Ovary (tissue), 10 donors: Measurements from ENCODE around the gene CACNA2D1. TPM values are rescaled to one million over a fixed set of nuclear protein-coding genes. Genes with fewer than 3 reads are reported as not detected.

Experiments
- DNase-seq, 5 donors: peaks; one replicate each; pipeline ENCODE4 v3.0.0-alpha.2; 2019 to 2020
- H3K27ac ChIP-seq, 2 donors: fragments of 200-600 bp; one replicate each; pipeline versions ENCODE4 v1.5.1 to v1.8.0; 2019 to 2022
- H3K27me3 ChIP-seq: fragments of 200-600 bp; one replicate; pipeline ENCODE4 v1.8.0; 2022
- H3K36me3 ChIP-seq: fragments of 200-600 bp; sonication (generic); one replicate; pipeline ENCODE4 v1.5.1; 2019
- H3K4me1 ChIP-seq: one replicate; pipeline ENCODE4 v1.8.1; 2013; ENCODE audit warnings: mild to moderate bottlenecking, moderate library complexity; ENCODE audit not compliant: insufficient read depth
- H3K4me3 ChIP-seq: fragments of 200-600 bp; sonication (generic); one replicate; pipeline ENCODE4 v1.5.1; 2017
- H3K9me3 ChIP-seq, 2 donors: fragments of 200-600 bp in 1 of 2; sonication (generic) in 1 of 2; one replicate each; pipeline versions ENCODE4 v1.5.1 to v1.8.1; 2013 to 2019; ENCODE audit warnings: mild to moderate bottlenecking in 1 of 2, moderate library complexity in 1 of 2
- CTCF ChIP-seq, 3 donors: fragments of 450-650 bp in 2 of 3; fragments of 200-600 bp in 1 of 3; IDR thresholded peaks; one replicate each; pipeline versions ENCODE4 v1.5.1 to v1.8.0; 2016 to 2022; ENCODE audit warnings: antibody characterized with exemption in 3 of 3, mild to moderate bottlenecking in 1 of 3
- EP300 ChIP-seq: sonication (generic); formaldehyde crosslinking; IDR thresholded peaks from one replicate; pipeline ENCODE4 v1.6.1; 2017; ENCODE audit warnings: antibody characterized with exemption
- POLR2A ChIP-seq: fragments of 450-650 bp; IDR thresholded peaks from one replicate; pipeline ENCODE4 v1.6.1; 2017; ENCODE audit warnings: antibody characterized with exemption, mild to moderate bottlenecking, moderate library complexity
- WGBS, 3 donors: extraction: QIAGEN DNeasy Blood & Tissue Kit in 1 of 3; methylation state at CpG; one replicate each; pipeline versions ENCODE4 v1.1.5 to v1.1.7; 2013 to 2017; 5-methylcytosine and 5-hydroxymethylcytosine counted together
- intact Hi-C, 4 donors: fragments of 100-400 bp; cut with DNase I; formaldehyde crosslinking; loops; one replicate each; pipeline versions ENCODE4 v1.11.0 to v1.15.1; 2022 to 2023
- long read RNA-seq, 3 donors: library from polyadenylated mRNA in 2 of 3; unstranded in 2 of 3; transcript quantifications; one replicate each; pipeline ENCODE4 v2.0.0 and lab custom pipeline, GENCODE V29; 2021 to 2026
- polyA plus RNA-seq, 2 donors: library from polyadenylated mRNA; stranded (reverse); fragments of 200-250 nt in 1 of 2; fragments of 350-450 nt in 1 of 2; fragmentation: Illumina TruSeq in 1 of 2; extraction: RNeasy Lipid Tissue Mini Kit (QIAGEN cat#74804) in 1 of 2; gene quantifications; one replicate each; pipeline ENCODE4 v1.2.3, GENCODE V29; 2013 to 2014
- total RNA-seq, 7 donors: library from RNA; depleted of rRNA in 2 of 7; stranded (reverse); fragments of >200 nt in 2 of 7; fragmentation: NEBNext Ultra II Directional in 3 of 7; extraction: Animal tissue kit (Norgen Biotek cat#: 25700) in 3 of 7; gene quantifications; one replicate each; pipeline versions ENCODE4 v1.1.0 to v1.2.4, GENCODE V29; 2016 to 2023
- donor health status: DM: no; HTN: no; CAD: no; lungs with moderate emphysema.
- donor health status: DM: no; HTN: no; CAD: no.
- donor health status: Bipolar disorder and iron deficiency.
- donor health status: DM: yes; HTN: yes; CAD: no.
- donor health status: DM: no; HTN: no; CAD: no.
- donor health status: DM: yes; HTN: yes; CAD: no.

Gene CACNA2D1
- total RNA-seq (10 to 100 TPM; 12.2 to 30.9 (median 18.8) TPM), polyA plus RNA-seq (10 to 100 TPM in 1 of 2 donors, 1 to 10 TPM in 1; 6.6 to 34.2 TPM)
- long read RNA-seq, donor 1, partial matches to known transcripts, result 3 of 5 reads
- long read RNA-seq, donor 1, other reads (novel, unspliced or antisense), result 2 of 5 reads
- long read RNA-seq, donor 2, result 0 reads
- long read RNA-seq, donor 3, partial matches to known transcripts, result 1 of 10 reads
- long read RNA-seq, donor 3, other reads (novel, unspliced or antisense), result 9 of 10 reads

- 0 to 1% (median 0%) methylated on average over 64 to 82 of the region's 82 CpGs for WGBS, 3 donors
- no peaks in the 10 kb centered on the region for H3K9me3 ChIP-seq
- intact Hi-C loops, result no loop called here
These were observed at the start of gene CACNA2D1 for GRCh38 chr7:82443547-82444219. CACNA2D1 (minus strand) TSS chr7:82443777.

GRCh38 chr7:82481499-82482097, 38.0 kb upstream of the CACNA2D1 start:
- Histone ChIP-seq H3K27ac (no peak overlapping the region), H3K4me3 (no peak overlapping the region), H3K27me3 (no peaks in the 10 kb centered on the region), H3K36me3 (no peaks in the 10 kb centered on the region), H3K9me3 (no peaks in the 10 kb centered on the region), H3K4me1 (no peaks in the 10 kb centered on the region)
- TF ChIP-seq EP300 (no peak), CTCF (IDR thresholded peaks at IDR 0.05) (peak; percentile 36 to 57 (median 43))
- DNase-seq, result no peak
- WGBS, 3 donors, result 79 to 88% (median 81%) methylated on average over 3 of the region's 3 CpGs
- intact Hi-C loops, result loop anchor here in 2 of 4 donors (5.0 to 10.0 kb wide), 2 partner anchors 244 to 437 kb away; no protein-coding TSS in a partner anchor

More at GRCh38 chr7:82443547-82444219, at the start of gene CACNA2D1:
- peak; percentile 82 to 87 (median 85) for DNase-seq
- Histone ChIP-seq H3K27me3 (no peaks in the 10 kb centered on the region), H3K27ac (peak within 1 kb of the TSS; percentile 97 to 98), H3K4me3 (peak within 1 kb of the TSS; percentile 73), H3K4me1 (no peaks in the 10 kb centered on the region), H3K36me3 (no peaks in the 10 kb centered on the region)
- TF ChIP-seq POLR2A (no peak), EP300 (no peak), CTCF (IDR thresholded peaks at IDR 0.05) (no peak)

DNA sequence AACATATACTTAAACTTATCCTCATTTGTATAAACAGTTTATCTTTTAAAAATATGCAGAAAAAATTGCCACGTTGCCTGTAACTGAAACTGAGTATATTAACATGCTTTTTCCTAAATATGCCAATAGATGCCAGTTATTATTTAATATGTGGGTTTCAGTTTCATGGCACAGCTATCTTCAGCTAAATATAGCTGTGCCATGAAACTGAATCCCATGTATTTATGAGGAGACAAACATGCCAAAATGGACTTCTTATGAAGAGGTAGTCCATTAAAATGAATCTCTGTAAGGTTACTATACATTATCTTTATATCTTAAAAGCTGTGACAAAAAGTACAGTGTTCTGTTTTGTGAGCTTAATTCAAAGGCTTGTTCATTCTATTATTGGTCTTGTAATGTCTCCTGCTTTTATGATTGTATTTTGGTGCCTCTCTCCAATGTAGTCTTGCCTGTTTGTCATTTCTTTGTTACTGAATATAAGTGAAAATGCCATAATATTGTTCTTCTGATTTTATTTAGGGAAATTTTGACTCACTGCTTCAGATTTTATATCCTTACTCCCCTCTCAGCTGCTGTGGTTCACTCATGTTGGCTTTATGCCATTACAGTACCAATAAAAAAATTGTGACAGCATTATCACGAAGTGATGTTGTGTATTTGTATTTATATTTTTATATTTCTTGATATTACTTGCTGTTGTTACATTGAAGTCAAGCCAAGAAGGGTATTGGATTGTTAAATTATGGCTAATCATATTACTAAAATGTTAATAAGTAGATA, 34.3 kb upstream of the CACNA2D1 start:
- H3K36me3 ChIP-seq, result no peaks in the 10 kb centered on the region
- intact Hi-C loops, result no loop called here
- no peaks in the 10 kb centered on the region for H3K4me1 ChIP-seq
- DNase-seq, result no peak
- no peak overlapping the region for H3K4me3 ChIP-seq
- TF ChIP-seq POLR2A, result no peak
- TF ChIP-seq CTCF (IDR thresholded peaks at IDR 0.05), result no peak
- no peak for TF ChIP-seq EP300
- no peaks in the 10 kb centered on the region for H3K27me3 ChIP-seq
- 27 to 49% (median 34%) methylated on average over 2 of the region's 2 CpGs for WGBS, 3 donors
- H3K9me3 ChIP-seq, result no peaks in the 10 kb centered on the region
- H3K27ac ChIP-seq, result no peak overlapping the region

DNA sequence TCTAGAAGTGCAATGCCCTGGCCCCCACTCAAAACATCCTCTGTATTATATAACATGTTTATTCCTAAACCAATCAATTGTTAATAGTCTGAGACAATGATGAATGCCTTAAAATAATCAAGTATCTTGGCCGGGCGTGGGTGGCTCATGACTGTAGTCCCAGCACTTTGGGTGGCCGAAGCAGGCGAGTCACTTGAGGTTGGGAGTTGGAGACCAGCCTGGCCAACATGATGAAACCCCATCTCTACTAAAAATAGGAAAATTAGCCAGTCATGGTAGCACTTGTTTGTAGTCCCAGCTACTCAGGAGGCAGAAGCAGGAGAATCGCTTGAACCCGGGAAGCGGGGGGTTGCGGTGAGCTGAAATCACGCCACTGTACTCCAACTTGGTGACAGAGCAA, 29.4 kb upstream of the CACNA2D1 start:
- intact Hi-C loops, result no loop called here
- Histone ChIP-seq H3K27ac (no peak overlapping the region), H3K36me3 (no peaks in the 10 kb centered on the region), H3K4me1 (no peaks in the 10 kb centered on the region), H3K9me3 (no peaks in the 10 kb centered on the region), H3K27me3 (no peaks in the 10 kb centered on the region), H3K4me3 (no peak overlapping the region)
- TF ChIP-seq POLR2A (no peak), CTCF (IDR thresholded peaks at IDR 0.05) (no peak)
- no peak for DNase-seq
- 94 to 96% (median 95%) methylated on average over 9 of the region's 9 CpGs for WGBS, 3 donors
